GM19395 (cell line): Measurements from ENCODE around the gene TRPM8.
"Not testable (repeated sequence)": the region's sequence is repeated elsewhere in the genome, so short reads cannot be mapped to it uniquely, and the experiment has no call there.

Experiments
- ATAC-seq: cut with Tn5 transposase; IDR thresholded peaks from one replicate; pipeline ENCODE4 v1.9.1; 2021; ENCODE audit warnings: mild to moderate bottlenecking, moderate library complexity; ENCODE audit not compliant: unreplicated experiment

The TRPM8 gene

DNA sequence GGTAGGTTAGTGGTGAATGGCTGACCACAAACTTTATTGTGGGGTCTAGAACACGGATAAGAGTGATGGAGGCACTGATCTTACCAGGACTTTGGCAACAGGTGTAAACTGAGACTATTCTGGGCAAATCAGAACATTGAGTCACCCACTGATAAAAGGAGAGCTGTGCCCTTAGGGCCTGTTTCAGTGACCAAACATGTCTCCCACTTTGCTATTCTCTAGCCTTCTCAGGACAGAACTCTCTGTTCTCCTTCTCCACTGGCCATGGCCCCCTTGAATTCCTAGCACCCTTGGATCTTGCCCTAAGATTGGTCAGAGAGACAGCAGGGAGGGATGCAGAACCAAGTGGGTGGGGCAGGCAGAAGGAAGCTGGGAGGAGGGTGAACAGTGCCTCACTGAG lies 18.3 kb downstream of the TRPM8 start:
- no peak for ATAC-seq

DNA sequence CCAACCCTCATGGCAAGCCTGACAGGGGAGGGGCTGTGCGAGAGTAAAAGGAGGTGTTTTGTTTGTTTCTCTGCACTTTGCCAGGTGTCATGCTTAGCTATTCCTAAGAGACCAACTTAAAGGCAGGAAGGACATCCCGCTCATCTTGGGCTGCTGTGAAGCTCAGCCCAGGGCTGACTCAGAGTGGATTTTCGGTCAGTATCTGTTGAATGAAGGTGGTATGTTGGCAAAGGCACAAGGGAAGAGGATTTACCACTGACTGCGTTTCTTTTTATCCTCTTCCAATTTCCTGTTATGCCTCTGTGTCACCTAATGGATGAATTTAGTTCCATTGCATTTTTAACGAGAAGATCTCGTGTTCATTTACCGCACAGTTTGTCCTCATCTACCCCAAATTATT lies 18.9 kb downstream of the TRPM8 start:
- ATAC-seq, result no peak

DNA sequence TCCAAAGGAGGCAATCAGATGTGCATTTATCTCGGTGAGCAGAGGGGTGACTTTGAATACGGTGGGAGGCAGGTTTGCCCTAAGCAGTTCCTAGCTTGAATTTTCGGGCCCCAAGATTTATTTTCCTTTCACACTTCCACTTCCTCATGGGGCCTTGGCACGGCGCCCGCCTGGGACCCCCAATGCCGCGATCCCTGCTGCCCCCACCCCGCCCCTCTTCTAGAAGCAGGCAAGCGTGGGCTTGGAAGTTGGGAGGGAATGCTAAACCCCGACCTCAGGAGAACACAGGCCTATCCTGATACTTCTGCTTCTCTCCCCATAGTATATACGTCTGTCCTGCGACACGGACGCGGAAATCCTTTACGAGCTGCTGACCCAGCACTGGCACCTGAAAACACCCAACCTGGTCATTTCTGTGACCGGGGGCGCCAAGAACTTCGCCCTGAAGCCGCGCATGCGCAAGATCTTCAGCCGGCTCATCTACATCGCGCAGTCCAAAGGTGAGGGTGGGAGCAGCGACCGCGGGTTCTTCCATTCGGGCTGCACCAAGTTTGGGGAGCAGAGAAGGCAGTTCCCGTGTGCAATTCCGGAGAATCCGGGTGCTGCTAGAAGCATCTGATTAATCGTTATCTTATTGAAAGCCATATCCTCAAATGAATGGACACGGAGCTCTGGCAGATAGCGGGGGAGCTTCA lies 21.6 kb downstream of the TRPM8 start:
- ATAC-seq, result no peak

DNA sequence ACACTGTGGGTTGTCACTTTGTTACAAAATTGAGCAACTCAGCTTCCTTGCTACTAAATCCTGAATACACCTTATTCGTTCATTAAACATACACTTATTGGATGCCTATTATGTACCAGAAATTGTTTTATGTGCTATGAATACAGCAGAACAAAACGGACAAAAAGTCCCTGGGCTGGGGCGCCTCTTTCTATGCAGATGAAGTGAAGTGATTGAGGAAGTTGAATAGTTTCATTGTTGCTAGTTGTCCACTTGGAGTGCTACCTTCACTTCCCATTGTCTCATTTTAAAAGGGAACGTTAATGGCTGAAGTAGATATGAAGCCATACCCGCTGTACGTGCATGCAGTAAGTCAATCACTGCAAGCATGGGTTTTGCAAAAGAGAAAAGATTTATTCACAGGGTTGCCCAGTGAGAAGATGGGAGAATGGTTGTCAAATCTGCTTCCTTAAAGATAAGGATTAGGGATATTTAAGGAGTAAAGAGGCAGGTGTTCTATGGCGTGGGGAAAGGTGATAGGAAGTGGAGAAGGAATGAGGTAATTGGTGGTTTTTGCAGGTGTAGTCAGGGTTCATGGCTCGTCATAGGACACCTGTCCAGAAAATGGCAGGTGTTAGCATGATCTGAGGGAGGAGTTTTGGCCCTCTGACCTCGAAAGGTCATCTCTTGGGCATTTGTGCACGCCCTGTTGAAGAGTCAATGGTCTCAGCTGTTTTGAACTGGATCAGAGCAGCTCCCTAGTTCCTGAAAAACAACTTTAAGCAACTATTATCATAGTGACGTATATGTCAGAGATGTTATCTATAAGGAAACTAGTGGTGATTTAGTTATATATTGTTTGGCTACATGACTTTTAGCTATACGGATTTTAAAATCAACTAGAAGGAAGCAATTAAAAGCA lies 23.5 kb downstream of the TRPM8 start:
- ATAC-seq, result no peak

DNA sequence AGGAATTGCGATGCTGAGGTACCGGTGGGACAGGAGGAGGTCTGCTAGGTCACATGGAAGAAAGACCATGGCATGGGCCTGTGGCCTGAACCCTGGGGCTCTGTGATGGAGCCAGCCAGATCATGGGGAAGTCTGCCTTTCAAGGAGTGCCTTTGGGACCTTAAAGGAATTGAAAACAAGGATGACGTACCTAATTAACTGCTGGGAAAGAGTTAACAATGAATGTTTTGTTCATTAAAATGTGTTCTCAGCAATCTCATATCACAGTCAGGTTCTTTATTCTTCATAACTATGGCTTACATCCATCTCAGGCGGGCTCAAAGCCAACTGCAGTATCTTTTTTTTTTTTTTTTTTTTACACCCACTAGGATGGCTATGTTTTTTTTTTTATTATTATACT lies 25.6 kb downstream of the TRPM8 start:
- no peak for ATAC-seq

DNA sequence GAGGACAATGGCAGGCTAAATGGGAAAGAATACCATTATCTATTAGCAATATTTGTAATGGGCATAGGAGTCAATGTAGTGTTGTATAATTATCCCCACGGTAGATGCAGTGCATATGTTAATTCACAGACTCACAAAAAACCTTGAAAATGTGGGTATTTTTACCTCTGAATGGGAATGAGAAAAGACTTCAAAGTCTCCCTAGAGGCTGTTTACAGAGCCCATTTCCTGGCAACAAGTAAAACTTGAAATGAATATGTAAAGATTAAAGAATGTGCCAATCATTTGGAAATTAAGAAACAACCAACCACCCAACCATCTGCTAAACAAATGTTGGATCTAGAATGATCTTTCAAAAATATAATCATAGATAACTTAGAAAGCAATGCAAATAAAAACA lies 27.1 kb downstream of the TRPM8 start:
- no peak for ATAC-seq

DNA sequence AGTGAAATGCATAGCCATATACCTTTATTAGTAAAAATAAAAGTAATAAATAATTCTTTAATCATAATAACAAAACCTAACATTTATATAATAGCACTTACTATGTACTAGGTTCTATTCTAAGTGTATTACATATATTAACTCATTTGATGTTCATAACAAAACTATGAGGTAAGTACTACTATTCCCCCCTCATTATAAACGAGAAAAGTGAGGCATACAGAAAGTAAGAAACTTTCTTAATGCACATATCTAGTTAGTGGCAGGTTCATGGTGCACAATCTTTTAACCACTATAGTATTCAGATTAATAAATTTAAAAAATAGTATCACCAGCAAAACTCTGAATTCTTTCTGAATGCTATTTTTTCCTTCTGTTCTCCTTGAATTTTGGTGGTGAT lies 27.5 kb downstream of the TRPM8 start:
- no peak for ATAC-seq

DNA sequence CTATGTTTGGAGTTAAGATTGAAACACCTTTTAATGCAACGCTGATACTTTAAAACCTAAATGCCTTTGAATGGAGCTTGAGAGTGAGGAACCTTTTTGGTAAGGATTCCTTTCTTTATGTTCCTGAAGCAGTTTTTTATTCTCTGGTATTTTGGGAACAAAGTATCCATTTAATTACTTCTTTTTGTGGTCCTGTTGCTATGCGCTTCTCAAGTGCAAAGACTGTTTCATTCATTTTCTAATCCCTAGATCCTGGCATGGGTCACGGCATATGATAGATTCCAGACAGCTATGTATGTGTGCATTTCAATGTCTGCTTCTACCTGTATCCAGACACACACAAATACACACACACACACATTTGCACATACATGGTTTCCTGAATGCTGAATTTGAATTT lies 28.0 kb downstream of the TRPM8 start:
- ATAC-seq, result no peak

DNA sequence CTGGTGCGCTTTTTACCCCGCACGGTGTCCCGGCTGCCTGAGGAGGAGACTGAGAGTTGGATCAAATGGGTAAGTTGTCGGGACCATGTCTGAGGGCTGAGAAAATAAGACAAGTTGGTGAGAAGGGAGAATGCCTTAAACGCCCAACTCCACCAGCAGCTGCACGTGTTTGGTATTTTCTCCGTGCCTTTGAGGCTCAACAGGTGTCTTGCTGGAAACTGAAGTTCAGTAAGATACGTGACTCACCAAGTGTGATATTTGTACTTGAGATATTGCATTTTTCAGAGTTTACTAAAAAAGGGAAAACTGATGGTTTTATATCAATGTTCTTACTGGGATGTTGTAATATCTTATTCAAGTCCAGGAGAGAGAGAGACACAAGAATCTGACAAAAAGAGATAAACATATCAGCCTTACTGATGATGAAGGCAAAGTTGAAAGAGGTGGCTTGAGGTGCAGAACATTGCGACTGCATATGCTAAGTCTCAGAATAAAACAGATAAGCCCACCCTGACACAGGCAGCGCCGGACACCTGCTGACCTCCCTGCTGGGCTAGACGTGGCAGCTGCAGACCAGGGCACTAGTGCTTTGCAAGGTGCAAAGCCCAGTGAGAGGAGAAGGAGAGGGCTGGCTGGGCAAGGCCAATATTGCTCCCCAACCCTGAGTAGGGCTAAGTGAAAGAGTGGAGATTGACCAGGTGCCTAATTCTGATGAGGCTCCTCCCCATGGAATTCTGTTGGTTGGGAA lies 33.1 kb downstream of the TRPM8 start:
- no peak for ATAC-seq

DNA sequence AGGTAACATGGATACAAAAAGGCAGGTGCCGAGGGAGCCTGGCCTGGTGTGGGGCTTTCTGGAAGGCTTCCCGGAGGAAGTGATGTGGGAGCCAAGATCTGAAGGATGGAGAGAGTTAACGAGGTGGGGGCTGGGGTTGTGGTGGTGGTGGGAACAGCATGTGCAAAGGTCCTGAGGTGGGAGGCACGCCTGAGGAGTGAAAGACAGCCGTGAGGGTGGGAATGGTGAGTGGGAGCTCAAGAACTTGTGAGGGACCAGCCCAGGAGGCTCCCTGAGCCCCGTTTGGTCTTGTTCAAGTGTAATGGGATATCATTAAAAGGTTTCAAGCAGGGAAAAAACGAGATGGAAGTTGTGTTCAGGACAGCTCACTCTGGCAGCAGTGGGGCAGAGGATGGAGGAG lies 35.2 kb downstream of the TRPM8 start:
- no peak for ATAC-seq

DNA sequence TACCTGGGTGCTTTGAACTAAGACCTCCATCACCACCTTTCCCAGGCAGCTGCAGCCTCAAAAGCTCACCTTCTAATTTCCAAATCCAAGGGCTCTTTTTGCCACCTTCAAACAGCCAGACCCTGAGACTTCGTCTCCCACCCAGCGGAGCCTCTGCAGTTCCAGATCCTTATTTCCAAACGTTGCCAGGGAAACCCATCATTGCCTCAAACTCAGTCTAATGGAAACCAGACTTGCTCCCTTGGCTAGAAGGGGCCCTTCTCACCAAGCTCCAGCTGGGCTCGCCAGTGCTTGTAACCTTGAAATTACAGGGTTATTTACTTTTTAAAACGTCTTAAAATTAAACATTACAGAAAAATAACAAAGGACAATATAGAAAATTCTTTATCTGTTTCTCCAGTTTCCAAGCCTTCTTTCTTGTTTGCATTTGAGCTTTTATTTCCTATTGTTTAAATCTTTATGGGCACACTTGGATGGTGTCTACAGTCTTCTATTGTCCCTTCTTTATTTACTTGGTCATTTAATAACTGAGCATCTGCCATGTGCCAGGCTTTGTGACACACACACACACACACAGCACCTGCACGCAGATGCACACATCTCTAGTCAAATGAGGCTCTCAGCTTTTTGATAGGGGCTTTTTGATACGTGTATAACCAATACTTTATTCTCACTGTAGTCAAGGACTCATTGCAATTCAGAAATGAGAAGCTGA lies 36.1 kb downstream of the TRPM8 start:
- ATAC-seq, result no peak

DNA sequence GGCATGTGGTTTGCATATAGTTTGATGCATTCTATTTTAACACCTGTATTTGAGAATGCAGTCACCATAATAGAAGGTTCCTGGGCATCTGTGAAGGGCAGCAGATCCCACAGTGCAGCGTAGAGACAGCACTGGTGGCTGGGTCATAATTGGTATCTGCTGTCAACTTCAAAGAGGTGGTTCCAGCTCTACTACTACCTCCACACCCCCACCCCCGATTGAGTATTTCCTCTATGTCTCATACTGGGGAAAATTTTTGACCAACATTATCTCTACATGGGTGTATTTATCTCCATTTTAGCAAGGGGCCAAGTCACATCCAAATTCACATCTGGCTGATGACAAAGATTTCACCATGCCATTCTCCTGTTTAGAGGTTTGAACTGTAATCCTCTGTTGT lies 43.0 kb downstream of the TRPM8 start:
- no peak for ATAC-seq

DNA sequence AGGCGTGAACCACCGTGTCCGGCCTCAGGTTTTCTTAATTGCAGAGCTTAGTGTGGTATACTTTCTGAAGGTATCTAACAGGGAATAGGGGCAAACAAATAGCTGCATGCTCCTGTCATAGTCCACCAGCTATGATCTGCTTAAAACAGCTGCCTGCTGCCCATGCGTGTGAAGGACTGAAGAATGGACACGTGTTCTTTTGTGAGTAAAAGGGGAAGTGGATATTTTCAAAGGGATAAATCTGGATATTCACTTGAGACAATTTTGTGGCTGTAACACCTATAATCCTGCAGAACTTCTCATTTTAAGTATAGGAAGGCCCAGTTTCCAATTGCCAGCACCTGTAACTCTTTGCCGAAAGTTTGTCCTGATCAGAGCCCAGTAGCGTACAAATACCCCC lies 44.7 kb downstream of the TRPM8 start:
- no peak for ATAC-seq

DNA sequence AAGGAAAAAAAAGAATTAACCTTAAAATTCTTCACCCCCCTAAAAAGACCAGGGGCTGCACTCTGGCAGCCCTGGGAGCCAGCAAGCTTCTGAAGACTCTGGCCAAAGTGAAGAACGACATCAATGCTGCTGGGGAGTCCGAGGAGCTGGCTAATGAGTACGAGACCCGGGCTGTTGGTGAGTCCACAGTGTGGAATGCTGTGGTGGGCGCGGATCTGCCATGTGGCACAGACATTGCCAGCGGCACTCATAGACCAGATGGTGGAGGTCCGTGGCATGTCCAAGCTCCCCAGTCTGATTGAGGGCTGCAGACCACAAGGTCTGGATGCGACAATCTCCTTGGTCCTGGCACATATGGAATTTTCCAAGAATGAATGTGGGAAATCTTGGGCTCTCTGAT lies 47.4 kb downstream of the TRPM8 start:
- no peak for ATAC-seq

DNA sequence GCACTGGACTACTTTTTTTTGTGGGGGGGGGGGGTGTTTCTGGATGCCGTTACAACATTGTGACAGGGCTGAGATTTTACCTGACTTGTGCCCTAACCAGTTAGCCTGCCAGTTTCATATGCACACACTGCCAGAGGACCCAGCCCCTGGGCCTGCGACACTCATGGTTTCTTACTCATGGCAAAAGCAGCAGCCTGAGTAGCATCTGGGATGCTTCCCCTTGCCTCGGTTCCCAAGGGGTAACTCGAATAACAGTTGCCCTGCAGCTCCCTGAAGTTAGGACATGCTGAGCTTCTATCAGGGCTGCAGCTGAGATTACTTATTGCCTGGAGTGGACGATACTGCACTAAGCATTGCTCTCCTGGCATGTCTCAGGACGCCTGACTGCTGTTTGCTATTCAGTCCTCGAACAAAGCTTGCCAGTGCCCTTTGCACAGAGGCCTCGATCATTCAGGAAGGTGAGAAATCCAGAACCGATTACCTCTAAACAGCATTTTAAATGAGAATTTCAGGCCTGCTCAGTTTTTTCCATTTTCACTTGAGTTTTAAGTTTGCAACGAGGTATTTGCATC lies 47.9 kb downstream of the TRPM8 start:
- no peak for ATAC-seq

DNA sequence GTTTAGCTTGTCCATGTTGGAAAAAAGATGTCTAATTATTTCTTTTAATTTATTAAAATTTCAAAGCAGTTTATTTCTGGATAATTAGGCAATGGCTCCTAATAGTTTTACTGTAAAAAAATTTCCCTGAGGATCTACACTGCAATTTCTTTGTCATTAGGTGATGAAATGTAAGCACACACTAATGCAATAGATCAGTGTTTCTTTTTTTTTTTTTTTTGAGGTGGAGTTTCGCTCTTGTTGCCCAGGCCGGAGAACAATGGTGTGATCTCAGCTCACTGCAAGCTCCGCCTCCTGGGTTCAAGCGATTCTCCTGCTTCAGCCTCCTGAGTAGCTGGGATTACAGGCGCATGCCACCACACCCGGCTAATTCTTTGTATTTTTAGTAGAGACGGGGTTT lies 48.5 kb downstream of the TRPM8 start:
- not testable (repeated sequence) for ATAC-seq

DNA sequence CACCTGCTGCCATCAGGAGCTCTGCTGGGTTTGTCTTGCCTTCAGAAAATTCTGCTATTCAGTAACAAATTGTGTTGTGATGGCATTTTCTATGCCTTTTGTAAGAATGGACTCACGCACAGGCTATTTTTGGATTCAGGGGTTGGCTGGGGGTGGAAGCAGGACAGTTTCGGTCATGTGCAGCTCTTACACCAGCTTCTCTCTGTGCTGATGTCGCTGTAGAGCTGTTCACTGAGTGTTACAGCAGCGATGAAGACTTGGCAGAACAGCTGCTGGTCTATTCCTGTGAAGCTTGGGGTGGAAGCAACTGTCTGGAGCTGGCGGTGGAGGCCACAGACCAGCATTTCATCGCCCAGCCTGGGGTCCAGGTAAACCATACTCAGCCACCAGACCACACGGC lies 49.2 kb downstream of the TRPM8 start:
- no peak for ATAC-seq

DNA sequence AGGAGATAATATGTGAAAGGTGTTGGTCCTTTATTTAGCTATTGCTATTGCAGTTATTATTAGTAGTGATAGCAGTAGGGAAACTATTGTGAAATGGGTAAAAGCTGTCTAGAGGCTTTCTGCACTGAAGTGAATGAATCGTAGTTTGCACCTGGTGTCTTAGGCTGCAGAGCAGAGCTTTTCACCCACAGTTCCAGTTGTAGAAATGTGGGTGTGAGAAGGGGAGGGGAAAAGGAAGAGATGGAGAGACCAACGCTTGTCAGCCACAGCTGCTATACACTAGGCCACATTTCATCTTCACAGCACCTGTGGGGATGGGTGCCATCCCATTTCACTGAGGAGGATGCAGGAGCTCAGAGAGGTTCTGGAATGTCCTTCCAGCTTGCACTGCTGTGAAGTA lies 50.0 kb downstream of the TRPM8 start:
- no peak for ATAC-seq

DNA sequence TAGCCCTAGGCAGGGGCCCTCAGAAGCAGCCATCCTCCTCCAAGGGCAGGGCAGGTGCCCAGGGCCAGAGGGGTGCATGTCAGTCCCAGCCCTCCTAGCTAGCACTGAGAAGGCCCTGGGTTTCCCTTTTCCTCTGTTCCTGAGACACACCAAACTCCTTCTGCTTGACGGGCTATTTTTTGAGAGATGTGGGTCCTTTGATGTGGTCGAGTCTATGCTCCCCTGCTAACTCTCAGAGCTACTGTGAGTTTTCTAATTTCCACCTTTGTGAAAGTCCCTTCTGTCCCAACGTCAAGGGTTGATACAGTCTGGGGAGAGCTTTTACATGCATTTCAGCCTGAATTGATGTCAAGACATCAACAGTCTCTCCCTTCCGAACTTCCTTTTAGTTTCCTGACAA lies 51.4 kb downstream of the TRPM8 start:
- no peak for ATAC-seq

DNA sequence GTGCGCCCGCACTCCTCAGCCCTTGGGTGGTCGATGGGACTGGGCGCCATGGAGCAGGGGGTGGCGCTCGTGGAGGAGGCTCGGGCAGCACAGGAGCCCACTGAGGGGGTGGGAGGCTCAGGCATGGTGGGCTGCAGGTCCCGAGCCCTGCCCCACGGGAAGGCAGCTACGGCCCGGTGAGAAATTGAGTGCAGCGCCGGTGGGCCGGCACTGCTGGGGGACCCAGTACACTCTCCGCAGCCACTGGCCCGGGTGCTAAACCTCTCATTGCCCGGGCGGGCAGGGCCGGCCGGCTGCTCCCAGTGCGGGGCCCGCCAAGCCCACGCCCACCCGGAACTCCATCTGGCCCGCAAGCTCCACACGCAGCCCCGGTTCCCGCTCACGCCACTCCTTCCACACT lies 55.3 kb downstream of the TRPM8 start:
- not testable (repeated sequence) for ATAC-seq
